SK-N-SH (cell line): Measurements from ENCODE around the gene SLC24A3. TPM values are rescaled to one million over a fixed set of nuclear protein-coding genes. Genes with fewer than 3 reads are reported as not detected.

ENCODE experiments used
- CTCF ChIA-PET: fragments of 300-600, 350-600 bp; formaldehyde crosslinking; extraction: SDS; loops from one replicate; lab custom pipeline; 2021; lab: Yijun Ruan, JAX
- POLR2A ChIA-PET: fragments of 350-600 bp; sonication (Branson Sonifier 250); formaldehyde crosslinking; extraction: SDS; loops from one replicate; lab custom pipeline; 2020; ENCODE audit warnings: antibody characterized with exemption, inconsistent platforms; lab: Yijun Ruan, JAX
- DNase-seq: peaks from one replicate; pipeline ENCODE4 v3.0.0; 2012
- H2AFZ ChIP-seq: fragments of 200-600 bp; sonication (generic); 2 replicates; pipeline ENCODE4 v1.8.1; 2016; ENCODE audit warnings: antibody characterized with exemption, mild to moderate bottlenecking, low read depth
- H3F3A ChIP-seq: fragments of 200-600 bp; sonication (generic); replicated peaks from 2 replicates; pipeline ENCODE3; 2016; ENCODE audit warnings: antibody characterized with exemption, mild to moderate bottlenecking; ENCODE audit not compliant: insufficient read depth
- H3K27ac ChIP-seq, 2 experiments: fragments of 200-500 bp in 1 of 2; fragments of 200-600 bp in 1 of 2; sonication (Bioruptor generic) in 1 of 2; sonication (generic), shearing (Covaris generic) in 1 of 2; 2 replicates each; pipeline versions ENCODE4 v1.5.1 to v1.6.1; 2014 to 2016; ENCODE audit warnings: low read depth in 2 of 2, inconsistent platforms in 1 of 2, low read length in 1 of 2, mild to moderate bottlenecking in 1 of 2, mixed read lengths in 1 of 2
- H3K27me3 ChIP-seq: fragments of 200-600 bp; sonication (generic), shearing (Covaris generic); 2 replicates; pipeline ENCODE4 v1.6.1; 2016; ENCODE audit warnings: mixed run types; ENCODE audit not compliant: insufficient read depth
- H3K36me3 ChIP-seq, 2 experiments: fragments of 200-500 bp in 1 of 2; fragments of 200-600 bp in 1 of 2; sonication (Bioruptor generic) in 1 of 2; sonication (generic) in 1 of 2; replicated peaks in 1 of 2; 2 replicates each; pipeline versions ENCODE3 to v1.5.1; 2014 to 2016; ENCODE audit warnings: low read length in 1 of 2, mild to moderate bottlenecking in 1 of 2; ENCODE audit not compliant: insufficient read depth in 2 of 2, control insufficient read depth in 1 of 2
- H3K4me1 ChIP-seq, 2 experiments: fragments of 200-500 bp in 1 of 2; fragments of 200-600 bp in 1 of 2; sonication (Bioruptor generic) in 1 of 2; sonication (generic), shearing (Covaris generic) in 1 of 2; 2 replicates each; pipeline versions ENCODE4 v1.5.1 to v1.6.1; 2014 to 2016; ENCODE audit warnings: low read depth in 1 of 2, low read length in 1 of 2, mixed run types in 1 of 2; ENCODE audit not compliant: insufficient read depth in 2 of 2, control insufficient read depth in 1 of 2
- H3K4me2 ChIP-seq: fragments of 200-600 bp; sonication (generic), shearing (Covaris generic); 2 replicates; pipeline ENCODE4 v1.6.1; 2017; ENCODE audit warnings: mixed run types
- H3K4me3 ChIP-seq, 2 experiments: fragments of 200-500 bp in 1 of 2; fragments of 200-600 bp in 1 of 2; sonication (Bioruptor generic) in 1 of 2; sonication (generic), shearing (Covaris generic) in 1 of 2; 2 replicates each; pipeline versions ENCODE4 v1.5.1 to v1.8.1; 2014 to 2016; ENCODE audit warnings: low read depth in 2 of 2, inconsistent platforms in 1 of 2, low read length in 1 of 2, mild to moderate bottlenecking in 1 of 2, mixed read lengths in 1 of 2, moderate library complexity in 1 of 2
- H3K79me2 ChIP-seq: fragments of 200-600 bp; sonication (generic); 2 replicates; pipeline ENCODE4 v1.8.1; 2017; ENCODE audit warnings: mild to moderate bottlenecking; ENCODE audit not compliant: insufficient read depth
- H3K9ac ChIP-seq: fragments of 200-600 bp; sonication (generic); 2 replicates; pipeline ENCODE4 v1.6.1; 2017; ENCODE audit warnings: mixed run types
- H3K9me2 ChIP-seq: fragments of 200-600 bp; sonication (generic); 2 replicates; pipeline ENCODE4 v1.6.1; 2017; ENCODE audit warnings: mixed run types
- H3K9me3 ChIP-seq: fragments of 200-600 bp; sonication (generic); 2 replicates; pipeline ENCODE4 v1.6.1; 2017; ENCODE audit warnings: mixed run types, mild to moderate bottlenecking, moderate library complexity
- H4K20me1 ChIP-seq: fragments of 200-600 bp; sonication (generic); 2 replicates; pipeline ENCODE4 v1.6.1; 2017; ENCODE audit warnings: mild to moderate bottlenecking, mixed run types; ENCODE audit not compliant: insufficient read depth
- CTCF ChIP-seq: fragments of 200-600 bp; sonication (generic); IDR thresholded peaks from 2 replicates; pipeline ENCODE4 v1.6.1; 2017; ENCODE audit warnings: antibody characterized with exemption, mild to moderate bottlenecking, moderate library complexity
- ELF1 ChIP-seq: IDR thresholded peaks from 2 replicates; pipeline ENCODE4 v1.4.0; 2012
- EZH2phosphoT487 ChIP-seq: fragments of 200-600 bp; sonication (generic); IDR thresholded peaks from 2 replicates; pipeline ENCODE4 v1.6.1; 2017; ENCODE audit warnings: low read depth, mixed run types, mild to moderate bottlenecking, antibody characterized with exemption, moderate library complexity, borderline replicate concordance
- FOSL2 ChIP-seq: IDR thresholded peaks from 2 replicates; pipeline ENCODE4 v1.4.0; 2012; ENCODE audit warnings: low read depth, mild to moderate bottlenecking, moderate library complexity, borderline replicate concordance
- FOXM1 ChIP-seq: IDR thresholded peaks from 2 replicates; pipeline ENCODE4 v1.4.0; 2012; ENCODE audit warnings: low read depth, mild to moderate bottlenecking
- GABPA ChIP-seq: IDR thresholded peaks from 2 replicates; pipeline ENCODE4 v1.4.0; 2012; ENCODE audit warnings: low read depth, mild to moderate bottlenecking
- JUND ChIP-seq: IDR thresholded peaks from 2 replicates; pipeline ENCODE4 v1.4.0; 2012
- MAX ChIP-seq: IDR thresholded peaks from 2 replicates; pipeline ENCODE4 v1.4.0; 2012; ENCODE audit warnings: low read depth
- MXI1 ChIP-seq: IDR thresholded peaks from 2 replicates; pipeline ENCODE4 v1.6.1; 2012; ENCODE audit warnings: mild to moderate bottlenecking, low read depth, low read length, improper control_type of control experiment
- PBX3 ChIP-seq: IDR thresholded peaks from 2 replicates; pipeline ENCODE4; 2012
- POLR2AphosphoS5 ChIP-seq: IDR thresholded peaks from 2 replicates; pipeline ENCODE4 v1.6.1; 2012; ENCODE audit warnings: low read depth, low read length
- RAD21 ChIP-seq: IDR thresholded peaks from 2 replicates; pipeline ENCODE4 v1.6.1; 2012; ENCODE audit warnings: mild to moderate bottlenecking, low read length
- SIN3A ChIP-seq: IDR thresholded peaks from 2 replicates; pipeline ENCODE4 v1.6.1; 2012; ENCODE audit warnings: low read depth, mild to moderate bottlenecking, low read length, moderate library complexity, borderline replicate concordance
- TAF1 ChIP-seq: IDR thresholded peaks from 2 replicates; pipeline ENCODE4 v1.6.1; 2012; ENCODE audit warnings: low read depth, mild to moderate bottlenecking, low read length, moderate library complexity, borderline replicate concordance
- TCF12 ChIP-seq: IDR thresholded peaks from 2 replicates; pipeline ENCODE4 v1.4.0; 2012
- TEAD4 ChIP-seq: IDR thresholded peaks from 2 replicates; pipeline ENCODE4 v1.4.0; 2012; ENCODE audit warnings: mild to moderate bottlenecking, borderline replicate concordance; ENCODE audit not compliant: insufficient read depth
- USF2 ChIP-seq: fragments of 150-350 bp; IDR thresholded peaks from 2 replicates; pipeline ENCODE4 v1.6.1; 2017; ENCODE audit warnings: antibody characterized with exemption, low read length, low read depth, borderline replicate concordance
- YY1 ChIP-seq: IDR thresholded peaks from 2 replicates; pipeline ENCODE4 v1.4.0; 2012; ENCODE audit warnings: low read depth, mild to moderate bottlenecking
- ZBTB33 ChIP-seq: IDR thresholded peaks from 2 replicates; pipeline ENCODE4 v1.4.0; 2012; ENCODE audit warnings: low read depth, borderline replicate concordance
- polyA plus RNA-seq, 3 experiments: library from polyadenylated mRNA; depleted of rRNA; stranded (reverse); fragments of >200 nt; gene quantifications; 2 replicates each; pipeline ENCODE4 v1.2.3, GENCODE V29; 2012

Gene SLC24A3
- polyA plus RNA-seq, 1 of the 3 experiments (the other 2 are of a cell fraction), result not detected

GRCh38 chr20:19609642-19610223 is 397.3 kb downstream of the SLC24A3 start (continued):
- TF ChIP-seq PBX3, result no peak
- TF ChIP-seq CTCF, result no peak
- no peak for TF ChIP-seq SIN3A
- TF ChIP-seq RAD21, result no peak
- TF ChIP-seq FOXM1, result no peak
- TF ChIP-seq JUND, result no peak
- TF ChIP-seq USF2, result no peak
- no peak for TF ChIP-seq ZBTB33
- TF ChIP-seq TAF1, result no peak

DNA sequence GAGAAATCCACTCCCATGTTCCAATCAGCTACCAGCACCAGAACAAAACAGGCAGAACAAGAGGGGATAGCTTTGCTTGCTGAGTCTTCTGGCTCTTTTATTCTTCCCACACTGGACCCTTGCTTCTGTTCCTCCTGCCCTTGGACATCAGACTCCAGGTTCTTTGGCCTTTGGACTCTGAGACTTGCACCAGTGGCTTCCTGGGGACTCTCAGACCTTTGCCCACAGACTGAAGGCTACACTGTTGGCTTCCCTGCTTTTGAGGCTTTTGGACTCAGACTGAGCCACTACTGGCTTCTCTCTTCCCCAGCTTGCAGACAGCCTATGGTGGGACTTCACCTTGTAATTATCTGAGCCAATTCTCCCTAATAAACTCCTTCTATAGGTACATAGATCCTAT is 403.2 kb downstream of the SLC24A3 start:
- DNase-seq, result no peak
- H3K9ac ChIP-seq, result no peak overlapping the region
- H3F3A ChIP-seq, result no peaks in the 10 kb centered on the region
- H2AFZ ChIP-seq, result no peak overlapping the region
- no peak overlapping the region for H3K27ac ChIP-seq
- H3K36me3 ChIP-seq, result no peaks in the 10 kb centered on the region
- H3K79me2 ChIP-seq, result no peaks in the 10 kb centered on the region
- no peak overlapping the region for H3K4me3 ChIP-seq
- CTCF ChIA-PET, result interaction anchor here (1.0 kb wide), 1 partner anchor 13 kb away, joined by 3 read pairs; no protein-coding TSS in a partner anchor
- TF ChIP-seq TEAD4 (no peak), MXI1 (no peak), MAX (no peak), EZH2phosphoT487 (no peak), USF2 (no peak), FOSL2 (no peak), POLR2AphosphoS5 (no peak), PBX3 (no peak), ELF1 (no peak), GABPA (no peak), YY1 (no peak), RAD21 (no peak), TCF12 (no peak), SIN3A (no peak), ZBTB33 (no peak), JUND (no peak)
- TF ChIP-seq, all 33 proteins: peak for 0
- no peak overlapping the region for H3K4me2 ChIP-seq
- POLR2A ChIA-PET, result no interaction called here
- no peaks in the 10 kb centered on the region for H3K9me2 ChIP-seq
- H3K9me3 ChIP-seq, result no peaks in the 10 kb centered on the region
- no peaks in the 10 kb centered on the region for H4K20me1 ChIP-seq
- peaks cover 10% of the 10 kb centered on the region; the same call in 1 of the 2 replicates for H3K27me3 ChIP-seq
- H3K4me1 ChIP-seq, result no peaks in the 10 kb centered on the region; a peak in 1 of 4 replicates
